Transverse colon (tissue), 4 donors: ENCODE results near the gene DSG2. TPM values are rescaled to one million over a fixed set of nuclear protein-coding genes. Genes with fewer than 3 reads are reported as not detected.

Experiments used
- DNase-seq: peaks from one replicate; pipeline ENCODE4 v3.0.0-alpha.2; 2019
- H3K27ac ChIP-seq, 4 donors: fragments of 200-600 bp; sonication (generic); 2 replicates each; pipeline ENCODE4 v1.5.1; 2016 to 2018; ENCODE audit warnings: inconsistent platforms in 4 of 4
- H3K27me3 ChIP-seq: fragments of 200-600 bp; sonication (generic); 2 replicates; pipeline ENCODE4 v1.5.1; 2017; ENCODE audit warnings: inconsistent platforms
- H3K36me3 ChIP-seq, 4 donors: fragments of 200-600 bp; sonication (generic); 2 replicates each; pipeline ENCODE4 v1.5.1; 2017 to 2019; ENCODE audit warnings: inconsistent platforms in 4 of 4
- H3K4me1 ChIP-seq, 4 donors: fragments of 200-600 bp; sonication (generic); 2 replicates each; pipeline ENCODE4 v1.5.1; 2017 to 2020; ENCODE audit warnings: inconsistent platforms in 4 of 4
- H3K4me3 ChIP-seq, 4 donors: fragments of 200-600 bp; sonication (generic); 1 replicate in 1 of 4; 2 replicates in 3 of 4; pipeline versions ENCODE4 v1.5.1 to v1.6.1; 2017 to 2019; ENCODE audit warnings: inconsistent platforms in 4 of 4
- H3K9me3 ChIP-seq, 2 donors: fragments of 200-600 bp; sonication (generic); 2 replicates each; pipeline ENCODE4 v1.5.1; 2017 to 2019; ENCODE audit warnings: inconsistent platforms in 2 of 2
- EP300 ChIP-seq: sonication (generic); formaldehyde crosslinking; IDR thresholded peaks from one replicate; pipeline ENCODE4 v1.6.1; 2017; ENCODE audit warnings: antibody characterized with exemption, low read depth
- POLR2A ChIP-seq: fragments of 450-650 bp; IDR thresholded peaks from one replicate; pipeline ENCODE4 v1.6.1; 2016; ENCODE audit warnings: antibody characterized with exemption, mild to moderate bottlenecking, moderate library complexity
- POLR2AphosphoS5 ChIP-seq, 3 donors: sonication (generic); formaldehyde crosslinking; IDR thresholded peaks; one replicate each; pipeline ENCODE4 v1.6.1; 2016; ENCODE audit warnings: antibody characterized with exemption in 3 of 3
- WGBS, 2 donors: methylation state at CpG; one replicate each; pipeline ENCODE4 v1.1.5; 2018; ENCODE audit warnings: low coverage in 1 of 2; 5-methylcytosine and 5-hydroxymethylcytosine counted together
- in situ Hi-C, 4 donors: fragments of 200-750 bp; cut with MboI; loops; one replicate each; pipeline versions ENCODE4 v1.15.0 to v1.15.1; 2017; ENCODE audit warnings: low sequenced_read_pairs in 3 of 4, low pct_ligation_motif_present in 1 of 4, low pct_unique_long_range_greater_than_20kb in 1 of 4
- intact Hi-C: fragments of 100-400 bp; cut with DNase I; formaldehyde crosslinking; loops from one replicate; pipeline ENCODE4 v1.15.1; 2023; ENCODE audit warnings: low total_unique reads
- total RNA-seq, 4 donors: library from RNA; depleted of rRNA; stranded (reverse); fragments of >200 nt; gene quantifications; one replicate each; pipeline ENCODE4 v1.1.0, GENCODE V29; 2016
- TF ChIP-seq, protein P1 (sequence below), 5 experiments: fragments of 200-600 bp in 3 of 5; fragments of 450-650 bp in 2 of 5; sonication (generic) in 3 of 5; IDR thresholded peaks; 1 replicate in 2 of 5; 2 replicates in 3 of 5; pipeline ENCODE4 v1.5.1; 2016 to 2017; ENCODE audit warnings: antibody characterized with exemption in 5 of 5, inconsistent platforms in 3 of 5, mild to moderate bottlenecking in 2 of 5, moderate library complexity in 1 of 5

Gene DSG2
- total RNA-seq, 4 donors from 2014 or later, result 59.3 to 272 (median 198) TPM

DNA sequence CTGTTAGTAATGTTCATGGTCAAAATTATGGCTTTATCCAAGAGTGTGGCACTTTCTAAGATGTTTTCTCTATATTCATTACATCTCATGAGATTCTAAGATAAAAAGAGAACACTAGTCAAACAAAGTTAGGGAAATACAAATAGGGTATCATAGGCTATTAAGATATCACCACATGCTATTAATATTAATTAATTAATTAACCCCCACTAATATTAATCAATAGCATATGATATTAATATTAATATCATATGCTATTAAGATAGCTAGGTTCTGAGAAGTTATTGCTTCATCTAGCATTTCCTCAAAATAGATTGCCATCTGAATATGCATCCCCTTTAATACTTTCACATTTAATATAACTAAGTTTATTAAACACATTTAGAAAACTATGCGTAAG lies 28.3 kb upstream of the DSG2 start:
- in situ Hi-C loops (no loop called here), intact Hi-C loops (no loop called here)
- DNase-seq, result no peak
- no peak for TF ChIP-seq EP300
- TF ChIP-seq POLR2AphosphoS5 (IDR thresholded peaks at IDR 0.05), result no peak
- TF ChIP-seq POLR2A, result no peak
- TF ChIP-seq, protein P1, sequence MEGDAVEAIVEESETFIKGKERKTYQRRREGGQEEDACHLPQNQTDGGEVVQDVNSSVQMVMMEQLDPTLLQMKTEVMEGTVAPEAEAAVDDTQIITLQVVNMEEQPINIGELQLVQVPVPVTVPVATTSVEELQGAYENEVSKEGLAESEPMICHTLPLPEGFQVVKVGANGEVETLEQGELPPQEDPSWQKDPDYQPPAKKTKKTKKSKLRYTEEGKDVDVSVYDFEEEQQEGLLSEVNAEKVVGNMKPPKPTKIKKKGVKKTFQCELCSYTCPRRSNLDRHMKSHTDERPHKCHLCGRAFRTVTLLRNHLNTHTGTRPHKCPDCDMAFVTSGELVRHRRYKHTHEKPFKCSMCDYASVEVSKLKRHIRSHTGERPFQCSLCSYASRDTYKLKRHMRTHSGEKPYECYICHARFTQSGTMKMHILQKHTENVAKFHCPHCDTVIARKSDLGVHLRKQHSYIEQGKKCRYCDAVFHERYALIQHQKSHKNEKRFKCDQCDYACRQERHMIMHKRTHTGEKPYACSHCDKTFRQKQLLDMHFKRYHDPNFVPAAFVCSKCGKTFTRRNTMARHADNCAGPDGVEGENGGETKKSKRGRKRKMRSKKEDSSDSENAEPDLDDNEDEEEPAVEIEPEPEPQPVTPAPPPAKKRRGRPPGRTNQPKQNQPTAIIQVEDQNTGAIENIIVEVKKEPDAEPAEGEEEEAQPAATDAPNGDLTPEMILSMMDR (IDR thresholded peaks at IDR 0.05), result no peak
- WGBS, 2 donors, result 98 to 100% methylated on average over 1 of the region's 1 CpG
- Histone ChIP-seq H3K27ac (no peak overlapping the region), H3K4me1 (no peaks in the 10 kb centered on the region), H3K4me3 (no peak overlapping the region), H3K27me3 (no peaks in the 10 kb centered on the region), H3K9me3 (no peaks in the 10 kb centered on the region), H3K36me3 (no peaks in the 10 kb centered on the region)

GRCh38 chr18:31478688-31479087 lies 19.3 kb upstream of the DSG2 start:
- H3K4me1 ChIP-seq, result no peaks in the 10 kb centered on the region
- 89% methylated on average over 10 of the region's 10 CpGs; no CpG with 5 or more reads in 1 of the 2 donors for WGBS, 2 donors
- no peaks in the 10 kb centered on the region for H3K9me3 ChIP-seq
- no peaks in the 10 kb centered on the region for H3K36me3 ChIP-seq
- DNase-seq, result no peak
- in situ Hi-C loops, result no loop called here
- H3K27ac ChIP-seq, result no peak overlapping the region
- no peaks in the 10 kb centered on the region for H3K27me3 ChIP-seq
- H3K4me3 ChIP-seq, result no peak overlapping the region
- TF ChIP-seq POLR2AphosphoS5 (IDR thresholded peaks at IDR 0.05) (no peak), EP300 (no peak), POLR2A (no peak)
- TF ChIP-seq, protein P1 (IDR thresholded peaks at IDR 0.05), result no peak
- intact Hi-C loops, result no loop called here

DNA sequence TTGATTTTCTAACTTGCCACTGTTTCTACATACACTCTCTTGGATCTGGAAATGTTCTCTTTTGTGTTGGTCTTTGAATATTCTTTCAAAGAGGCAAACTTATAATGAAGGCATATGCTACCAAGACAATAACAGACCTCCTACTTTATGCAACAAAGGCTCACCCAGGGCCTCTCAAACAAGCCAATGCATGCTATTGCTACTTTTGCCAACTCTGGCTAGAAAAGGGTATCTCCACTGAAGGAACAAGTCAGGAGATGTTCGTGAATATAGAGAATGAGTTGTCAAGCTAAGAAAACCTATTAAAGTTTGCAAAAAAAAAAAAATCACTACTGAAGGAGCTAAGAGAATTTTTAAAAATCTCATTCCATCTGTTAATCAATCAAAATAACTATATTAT lies 15.9 kb upstream of the DSG2 start:
- TF ChIP-seq, protein P1 (IDR thresholded peaks at IDR 0.05), result no peak
- TF ChIP-seq POLR2AphosphoS5 (IDR thresholded peaks at IDR 0.05) (no peak), POLR2A (no peak), EP300 (no peak)
- H3K27me3 ChIP-seq, result no peaks in the 10 kb centered on the region
- no peak overlapping the region for H3K27ac ChIP-seq
- no peak for DNase-seq
- 89 to 90% methylated on average over 1 of the region's 1 CpG for WGBS, 2 donors
- peaks cover 0 to 5% (median 0%) of the 10 kb centered on the region in 4 donors for H3K4me1 ChIP-seq
- intact Hi-C loops (no loop called here), in situ Hi-C loops (no loop called here)
- H3K9me3 ChIP-seq, result no peaks in the 10 kb centered on the region
- no peaks in the 10 kb centered on the region for H3K36me3 ChIP-seq
- no peak overlapping the region for H3K4me3 ChIP-seq

DNA sequence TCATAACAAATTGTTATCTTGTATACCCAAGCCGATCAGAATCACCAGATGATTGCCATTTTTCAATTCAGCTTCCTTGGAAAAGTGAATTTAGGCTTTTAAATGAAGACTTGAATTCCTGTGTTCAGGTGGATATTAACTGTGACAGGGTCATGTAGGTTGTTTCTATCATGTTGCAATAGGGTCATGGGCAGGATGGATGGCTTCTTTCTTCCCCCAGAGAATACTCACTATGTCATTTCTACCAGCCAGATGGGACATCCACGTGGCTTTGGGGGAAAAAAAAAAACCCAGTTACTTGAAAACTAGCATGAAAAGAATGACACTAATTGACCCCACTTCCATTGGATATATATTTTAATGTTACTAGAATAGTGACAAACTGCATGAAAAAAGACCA lies 14.6 kb upstream of the DSG2 start:
- WGBS, 2 donors, result 71 to 74% methylated on average over 2 of the region's 2 CpGs
- no peaks in the 10 kb centered on the region for H3K36me3 ChIP-seq
- no peak overlapping the region for H3K4me3 ChIP-seq
- H3K4me1 ChIP-seq, result peaks cover 0 to 5% (median 0%) of the 10 kb centered on the region in 4 donors
- no peaks in the 10 kb centered on the region for H3K27me3 ChIP-seq
- in situ Hi-C loops, result no loop called here
- intact Hi-C loops, result no loop called here
- TF ChIP-seq POLR2A, result no peak
- no peak for DNase-seq
- no peak overlapping the region for H3K27ac ChIP-seq
- no peaks in the 10 kb centered on the region for H3K9me3 ChIP-seq

DNA sequence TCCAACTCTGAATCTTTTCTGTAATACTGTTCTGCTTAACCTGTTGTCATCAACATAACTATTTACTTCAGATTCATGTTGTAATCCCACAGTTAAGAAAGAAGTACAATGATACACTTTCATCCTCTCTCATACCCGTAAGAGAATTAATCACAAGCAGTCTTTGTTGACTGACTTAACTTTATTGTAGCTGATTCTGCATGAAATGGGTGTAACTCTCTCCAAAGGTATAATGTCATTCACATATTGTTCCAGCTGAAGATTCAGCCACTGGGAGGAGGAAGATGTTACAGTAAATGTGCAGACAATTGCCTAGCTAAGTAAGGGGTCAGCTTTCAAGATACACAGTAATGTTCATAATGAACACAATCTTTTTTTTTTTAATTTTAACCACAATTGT lies 13.5 kb upstream of the DSG2 start:
- Histone ChIP-seq H3K27me3 (no peaks in the 10 kb centered on the region), H3K9me3 (no peaks in the 10 kb centered on the region), H3K27ac (peak overlapping the region in 3 of 4 donors; percentile 19 to 53 (median 43)), H3K4me1 (peaks cover 0 to 11% (median 0%) of the 10 kb centered on the region in 4 donors), H3K36me3 (no peaks in the 10 kb centered on the region), H3K4me3 (no peak overlapping the region)
- no peak for DNase-seq
- TF ChIP-seq POLR2A, result no peak
- TF ChIP-seq EP300, result no peak
- TF ChIP-seq, protein P1 (IDR thresholded peaks at IDR 0.05), result peak in 2 of 5 experiments; percentile 17 to 18
- TF ChIP-seq POLR2AphosphoS5 (IDR thresholded peaks at IDR 0.05), result peak in 2 of 3 donors; percentile 24 to 52
- intact Hi-C loops (no loop called here), in situ Hi-C loops (no loop called here)
- WGBS, 2 donors, result 43 to 50% methylated on average over 1 of the region's 1 CpG
